ENCODE measurements around the gene KLK3. TPM values are rescaled to one million over a fixed set of nuclear protein-coding genes. Genes with fewer than 3 reads are reported as not detected.
A peak's percentile ranks its signal among the peaks of the same experiment; 100 is the strongest.
"Not testable (repeated sequence)": the region's sequence is repeated elsewhere in the genome, so short reads cannot be mapped to it uniquely, and the experiment has no call there.

KLK3 gene
- total RNA-seq: 0.19 TPM
- 0.96 TPM for polyA plus RNA-seq
- long read RNA-seq, donor 1: 0 reads
- long read RNA-seq, donor 2: 0 reads
- long read RNA-seq, donor 3: 0 reads
- long read RNA-seq, donor 4: 0 reads
- long read RNA-seq, donor 5: 0 reads
- long read RNA-seq, donor 6: 0 reads
- long read RNA-seq, donor 7: 0 reads
- long read RNA-seq, donor 8: 0 reads
- long read RNA-seq, donor 9: 0 reads
- long read RNA-seq, donor 10: 0 reads

DNA sequence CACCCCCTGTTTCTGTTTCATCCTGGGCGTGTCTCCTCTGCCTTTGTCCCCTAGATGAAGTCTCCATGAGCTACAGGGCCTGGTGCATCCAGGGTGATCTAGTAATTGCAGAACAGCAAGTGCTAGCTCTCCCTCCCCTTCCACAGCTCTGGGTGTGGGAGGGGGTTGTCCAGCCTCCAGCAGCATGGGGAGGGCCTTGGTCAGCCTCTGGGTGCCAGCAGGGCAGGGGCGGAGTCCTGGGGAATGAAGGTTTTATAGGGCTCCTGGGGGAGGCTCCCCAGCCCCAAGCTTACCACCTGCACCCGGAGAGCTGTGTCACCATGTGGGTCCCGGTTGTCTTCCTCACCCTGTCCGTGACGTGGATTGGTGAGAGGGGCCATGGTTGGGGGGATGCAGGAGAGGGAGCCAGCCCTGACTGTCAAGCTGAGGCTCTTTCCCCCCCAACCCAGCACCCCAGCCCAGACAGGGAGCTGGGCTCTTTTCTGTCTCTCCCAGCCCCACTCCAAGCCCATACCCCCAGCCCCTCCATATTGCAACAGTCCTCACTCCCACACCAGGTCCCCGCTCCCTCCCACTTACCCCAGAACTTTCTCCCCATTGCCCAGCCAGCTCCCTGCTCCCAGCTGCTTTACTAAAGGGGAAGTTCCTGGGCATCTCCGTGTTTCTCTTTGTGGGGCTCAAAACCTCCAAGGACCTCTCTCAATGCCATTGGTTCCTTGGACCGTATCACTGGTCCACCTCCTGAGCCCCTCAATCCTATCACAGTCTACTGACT lies at the start of gene KLK3:
TSS of gene KLK3 (plus strand) at position 280 of the 775 bp plus-strand sequence. CDS start at position 321, 41 bp downstream.
- no peak within 1 kb of the TSS for H3K27ac ChIP-seq (ENCODE audit: low read depth in 1 of 2, low read length in 1 of 2)

DNA sequence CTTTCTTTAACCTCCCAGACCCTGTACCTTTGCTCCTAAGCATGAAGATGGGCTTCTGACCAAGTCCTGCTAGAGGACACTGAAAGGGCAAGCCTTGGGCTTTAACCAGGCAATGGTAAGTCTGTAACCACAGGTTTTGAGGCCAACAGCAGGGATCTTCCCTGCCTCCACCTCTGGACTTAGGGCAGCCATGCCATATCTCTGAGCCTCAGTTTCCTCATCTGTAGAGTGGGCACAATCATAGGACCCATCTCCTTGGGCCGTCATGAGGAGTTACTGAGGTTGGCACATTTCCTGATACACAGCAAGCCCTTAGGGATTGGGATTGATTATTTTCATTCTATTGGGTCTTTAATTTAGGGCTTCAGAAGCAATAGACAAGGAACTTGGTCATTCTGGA lies 45.9 kb upstream of the KLK3 start:
- H3K27ac ChIP-seq (ENCODE audit: low read depth in 1 of 2, low read length in 1 of 2): no peak overlapping the region
- no peak overlapping the region for H3K4me3 ChIP-seq (ENCODE audit: low read length in 2 of 2)
- peaks cover under 1 to 4% of the 10 kb centered on the region in 2 donors for H3K4me1 ChIP-seq (ENCODE audit: control insufficient read depth in 2 of 2, insufficient read depth in 2 of 2, low read length in 2 of 2)
- no peaks in the 10 kb centered on the region for H3K36me3 ChIP-seq (ENCODE audit: control insufficient read depth in 2 of 2, insufficient read depth in 2 of 2, low read length in 1 of 2)
- no peaks in the 10 kb centered on the region for H3K27me3 ChIP-seq (ENCODE audit: control insufficient read depth in 2 of 2, insufficient read depth in 1 of 2, low read length in 1 of 2)
- no peaks in the 10 kb centered on the region for H3K9me3 ChIP-seq (ENCODE audit: control insufficient read depth in 2 of 2, insufficient read depth in 1 of 2, low read length in 1 of 2)
- no peak for DNase-seq (ENCODE audit: low read depth in 6 of 9, low spot score in 9 of 9)
- 77% methylated on average over 1 of the region's 1 CpG for WGBS

More for the DNA sequence above, at the start of gene KLK3:
- no peaks in the 10 kb centered on the region for H3K9me3 ChIP-seq (ENCODE audit: control insufficient read depth in 2 of 2, insufficient read depth in 1 of 2, low read length in 1 of 2)
- H3K36me3 ChIP-seq (ENCODE audit: control insufficient read depth in 2 of 2, insufficient read depth in 2 of 2, low read length in 1 of 2): no peaks in the 10 kb centered on the region
- DNase-seq (ENCODE audit: low read depth in 6 of 9, low spot score in 9 of 9): no peak
- no peak within 1 kb of the TSS for H3K4me3 ChIP-seq (ENCODE audit: low read length in 2 of 2)
- 74% methylated on average over 9 of the region's 9 CpGs for WGBS
- H3K4me1 ChIP-seq (ENCODE audit: control insufficient read depth in 2 of 2, insufficient read depth in 2 of 2, low read length in 2 of 2): no peaks in the 10 kb centered on the region
- H3K27me3 ChIP-seq (ENCODE audit: control insufficient read depth in 2 of 2, insufficient read depth in 1 of 2, low read length in 1 of 2): peaks cover 0 to 12% of the 10 kb centered on the region in 2 donors

GRCh38 chr19:50811622-50812238 lies 43.0 kb upstream of the KLK3 start:
- H3K4me3 ChIP-seq (ENCODE audit: low read length in 2 of 2); DNase-seq (ENCODE audit: low read depth in 6 of 9, low spot score in 9 of 9); H3K27ac ChIP-seq (ENCODE audit: low read depth in 1 of 2, low read length in 1 of 2); H3K36me3 ChIP-seq (ENCODE audit: control insufficient read depth in 2 of 2, insufficient read depth in 2 of 2, low read length in 1 of 2); H3K4me1 ChIP-seq (ENCODE audit: control insufficient read depth in 2 of 2, insufficient read depth in 2 of 2, low read length in 2 of 2); H3K9me3 ChIP-seq (ENCODE audit: control insufficient read depth in 2 of 2, insufficient read depth in 1 of 2, low read length in 1 of 2): not testable (repeated sequence)
- peaks cover 5 to 14% of the 10 kb centered on the region in 2 donors for H3K27me3 ChIP-seq (ENCODE audit: control insufficient read depth in 2 of 2, insufficient read depth in 1 of 2, low read length in 1 of 2)
- 90% methylated on average over 3 of the region's 3 CpGs for WGBS

DNA sequence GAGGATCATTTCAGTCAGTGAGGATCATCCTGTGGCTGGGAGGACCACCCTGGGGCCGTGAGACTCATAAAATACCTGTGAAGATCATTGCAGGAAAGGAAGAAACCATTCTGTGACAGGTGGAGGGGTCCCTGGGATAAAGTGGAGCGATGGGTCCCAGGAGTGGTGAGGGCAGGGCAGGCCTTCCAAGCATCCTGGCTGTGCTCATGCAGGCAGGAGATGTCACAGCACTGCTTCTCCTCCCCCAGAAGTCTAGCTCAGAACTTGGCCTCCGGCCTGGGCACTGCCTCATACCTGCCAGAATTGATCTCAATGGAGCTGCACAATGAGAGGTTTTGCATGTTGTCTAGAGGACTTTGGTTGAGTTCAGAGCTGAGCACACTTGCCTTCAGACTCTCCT lies 42.2 kb upstream of the KLK3 start:
- H3K27me3 ChIP-seq (ENCODE audit: control insufficient read depth in 2 of 2, insufficient read depth in 1 of 2, low read length in 1 of 2): peaks cover 8 to 21% of the 10 kb centered on the region in 2 donors

GRCh38 chr19:50814883-50815282 lies 39.8 kb upstream of the KLK3 start:
- H3K4me3 ChIP-seq (ENCODE audit: low read length in 2 of 2): no peak overlapping the region
- DNase-seq (ENCODE audit: low read depth in 6 of 9, low spot score in 9 of 9): no peak
- H3K27ac ChIP-seq (ENCODE audit: low read depth in 1 of 2, low read length in 1 of 2): no peak overlapping the region
- peaks cover 0 to 5% of the 10 kb centered on the region in 2 donors for H3K4me1 ChIP-seq (ENCODE audit: control insufficient read depth in 2 of 2, insufficient read depth in 2 of 2, low read length in 2 of 2)
- no peaks in the 10 kb centered on the region for H3K36me3 ChIP-seq (ENCODE audit: control insufficient read depth in 2 of 2, insufficient read depth in 2 of 2, low read length in 1 of 2)
- H3K9me3 ChIP-seq (ENCODE audit: control insufficient read depth in 2 of 2, insufficient read depth in 1 of 2, low read length in 1 of 2): peaks cover 0 to 6% of the 10 kb centered on the region in 2 donors
- H3K27me3 ChIP-seq (ENCODE audit: control insufficient read depth in 2 of 2, insufficient read depth in 1 of 2, low read length in 1 of 2): peaks cover 17 to 45% of the 10 kb centered on the region in 2 donors
- WGBS: 91% methylated on average over 5 of the region's 5 CpGs

More for the DNA sequence above, 42.2 kb upstream of the KLK3 start:
- Histone ChIP-seq H3K27ac (ENCODE audit: low read depth in 1 of 2, low read length in 1 of 2) (no peak overlapping the region), H3K36me3 (ENCODE audit: control insufficient read depth in 2 of 2, insufficient read depth in 2 of 2, low read length in 1 of 2) (no peaks in the 10 kb centered on the region), H3K9me3 (ENCODE audit: control insufficient read depth in 2 of 2, insufficient read depth in 1 of 2, low read length in 1 of 2) (no peaks in the 10 kb centered on the region), H3K4me1 (ENCODE audit: control insufficient read depth in 2 of 2, insufficient read depth in 2 of 2, low read length in 2 of 2) (no peaks in the 10 kb centered on the region), H3K4me3 (ENCODE audit: low read length in 2 of 2) (no peak overlapping the region)
- WGBS: 82% methylated on average over 3 of the region's 3 CpGs
- DNase-seq (ENCODE audit: low read depth in 6 of 9, low spot score in 9 of 9): no peak

DNA sequence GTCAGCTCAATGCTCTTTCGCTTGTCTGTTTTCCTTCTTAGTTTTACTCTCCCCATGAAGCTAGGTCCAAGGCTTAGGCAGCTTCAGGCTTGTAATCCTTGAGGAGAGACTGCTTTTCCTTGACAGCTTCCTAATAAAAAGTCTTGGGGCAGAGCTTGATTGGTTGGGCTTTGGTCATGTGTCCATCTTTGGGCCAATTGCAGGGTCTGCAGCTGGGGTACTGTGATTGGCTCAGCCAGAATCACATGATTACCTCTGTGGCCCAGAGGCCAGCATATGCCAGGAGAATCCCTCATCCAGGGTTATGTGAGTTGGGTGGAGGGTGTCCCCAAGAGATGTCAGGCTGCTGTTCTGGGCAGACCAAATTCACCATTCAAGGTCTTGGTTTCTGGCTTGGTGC lies 39.3 kb upstream of the KLK3 start:
- Histone ChIP-seq H3K4me3 (ENCODE audit: low read length in 2 of 2) (no peak overlapping the region), H3K27ac (ENCODE audit: low read depth in 1 of 2, low read length in 1 of 2) (no peak overlapping the region), H3K27me3 (ENCODE audit: control insufficient read depth in 2 of 2, insufficient read depth in 1 of 2, low read length in 1 of 2) (peaks cover 17 to 51% of the 10 kb centered on the region in 2 donors), H3K36me3 (ENCODE audit: control insufficient read depth in 2 of 2, insufficient read depth in 2 of 2, low read length in 1 of 2) (no peaks in the 10 kb centered on the region), H3K9me3 (ENCODE audit: control insufficient read depth in 2 of 2, insufficient read depth in 1 of 2, low read length in 1 of 2) (peaks cover 0 to 6% of the 10 kb centered on the region in 2 donors), H3K4me1 (ENCODE audit: control insufficient read depth in 2 of 2, insufficient read depth in 2 of 2, low read length in 2 of 2) (peaks cover 0 to 5% of the 10 kb centered on the region in 2 donors)
- 98% methylated on average over 1 of the region's 1 CpG for WGBS
- DNase-seq (ENCODE audit: low read depth in 6 of 9, low spot score in 9 of 9): no peak

- peaks cover 19 to 76% of the 10 kb centered on the region in 2 donors for H3K27me3 ChIP-seq (ENCODE audit: control insufficient read depth in 2 of 2, insufficient read depth in 1 of 2, low read length in 1 of 2)
- DNase-seq (ENCODE audit: low read depth in 6 of 9, low spot score in 9 of 9): no peak
- H3K4me3 ChIP-seq (ENCODE audit: low read length in 2 of 2): peak overlapping the region in 1 of 2 donors; percentile 6
- H3K27ac ChIP-seq (ENCODE audit: low read depth in 1 of 2, low read length in 1 of 2): no peak overlapping the region
- H3K9me3 ChIP-seq (ENCODE audit: control insufficient read depth in 2 of 2, insufficient read depth in 1 of 2, low read length in 1 of 2): peaks cover 0 to 6% of the 10 kb centered on the region in 2 donors
- H3K4me1 ChIP-seq (ENCODE audit: control insufficient read depth in 2 of 2, insufficient read depth in 2 of 2, low read length in 2 of 2): peaks cover 3 to 7% of the 10 kb centered on the region in 2 donors
- no peaks in the 10 kb centered on the region for H3K36me3 ChIP-seq (ENCODE audit: control insufficient read depth in 2 of 2, insufficient read depth in 2 of 2, low read length in 1 of 2)
- WGBS: 12% methylated on average over 52 of the region's 52 CpGs
Measured at GRCh38 chr19:50817941-50818858, 36.5 kb upstream of the KLK3 start.

DNA sequence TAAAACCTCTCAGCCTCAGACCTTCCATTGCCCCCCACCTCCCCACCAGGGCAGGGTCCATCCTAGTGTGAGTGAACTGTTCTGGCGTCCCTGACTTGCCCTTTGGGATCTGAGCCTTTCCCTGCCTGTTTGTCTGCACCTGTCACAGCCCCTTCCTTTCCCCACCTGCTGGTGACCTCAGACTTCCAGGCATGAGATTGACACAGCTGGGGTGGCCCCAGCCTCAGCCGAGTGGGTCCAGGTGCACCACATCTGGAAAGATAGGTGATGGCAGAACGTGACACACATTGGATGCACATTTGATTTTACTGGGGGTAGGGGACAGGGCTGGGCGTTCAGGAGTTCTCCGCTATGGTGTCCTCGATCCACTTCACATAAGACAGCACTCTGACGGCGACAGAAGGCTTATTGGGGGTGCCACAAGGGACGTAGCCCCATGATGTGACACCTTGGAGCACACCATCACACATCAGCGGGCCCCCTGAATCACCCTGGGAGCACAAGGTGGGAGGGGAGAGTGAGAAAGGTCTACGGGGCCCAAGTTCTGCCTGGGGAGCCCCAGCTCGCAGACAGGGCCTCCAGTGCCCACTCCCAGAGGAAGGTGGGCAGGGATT lies 35.7 kb upstream of the KLK3 start:
- Histone ChIP-seq H3K27me3 (ENCODE audit: control insufficient read depth in 2 of 2, insufficient read depth in 1 of 2, low read length in 1 of 2) (peaks cover 19 to 80% of the 10 kb centered on the region in 2 donors), H3K4me3 (ENCODE audit: low read length in 2 of 2) (no peak overlapping the region), H3K27ac (ENCODE audit: low read depth in 1 of 2, low read length in 1 of 2) (no peak overlapping the region), H3K9me3 (ENCODE audit: control insufficient read depth in 2 of 2, insufficient read depth in 1 of 2, low read length in 1 of 2) (peaks cover 0 to 6% of the 10 kb centered on the region in 2 donors), H3K4me1 (ENCODE audit: control insufficient read depth in 2 of 2, insufficient read depth in 2 of 2, low read length in 2 of 2) (peaks cover 3 to 7% of the 10 kb centered on the region in 2 donors), H3K36me3 (ENCODE audit: control insufficient read depth in 2 of 2, insufficient read depth in 2 of 2, low read length in 1 of 2) (no peaks in the 10 kb centered on the region)
- no peak for DNase-seq (ENCODE audit: low read depth in 6 of 9, low spot score in 9 of 9)
- WGBS: 76% methylated on average over 12 of the region's 12 CpGs

Measured in thymus (tissue), 14 donors.